Measurements from ENCODE around the gene PLS1.
"Not testable (repeated sequence)": the region's sequence is repeated elsewhere in the genome, so short reads cannot be mapped to it uniquely, and the experiment has no call there.

PLS1 gene

DNA sequence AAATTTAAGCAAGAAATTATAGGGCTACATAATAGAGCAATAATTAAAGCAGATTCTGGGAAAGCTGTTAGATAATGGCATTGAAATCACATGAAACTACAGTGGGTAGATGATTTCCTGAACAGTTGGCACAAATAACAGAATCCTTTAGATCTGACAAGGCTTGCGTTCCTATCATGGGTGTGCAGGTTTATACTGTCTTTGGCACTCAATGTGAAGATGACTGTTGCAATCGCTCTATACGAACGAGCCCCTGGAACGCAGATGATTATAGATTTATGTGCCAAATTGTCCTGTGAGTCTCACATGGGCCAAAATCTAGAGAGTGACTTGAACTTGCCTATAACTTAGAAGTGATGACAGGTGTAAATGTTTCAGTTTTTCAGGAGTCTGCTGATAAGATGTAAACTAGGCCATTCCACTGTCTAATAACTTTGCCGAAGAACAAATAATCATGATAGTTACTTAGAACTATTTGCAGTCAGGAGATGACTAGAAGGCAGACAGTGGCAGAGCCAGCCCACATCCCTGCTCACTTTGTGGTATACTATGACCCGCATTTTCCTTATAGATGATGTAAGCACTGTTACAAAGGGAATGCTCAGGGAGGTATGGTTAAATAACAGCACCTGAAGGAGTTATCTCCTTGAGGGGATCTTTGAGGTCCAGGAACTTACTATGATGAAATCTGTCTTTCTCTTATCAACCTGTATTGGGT lies 97.1 kb downstream of the PLS1 start:
- DNase-seq (ENCODE audit: low read depth in 2 of 2), result no peak

DNA sequence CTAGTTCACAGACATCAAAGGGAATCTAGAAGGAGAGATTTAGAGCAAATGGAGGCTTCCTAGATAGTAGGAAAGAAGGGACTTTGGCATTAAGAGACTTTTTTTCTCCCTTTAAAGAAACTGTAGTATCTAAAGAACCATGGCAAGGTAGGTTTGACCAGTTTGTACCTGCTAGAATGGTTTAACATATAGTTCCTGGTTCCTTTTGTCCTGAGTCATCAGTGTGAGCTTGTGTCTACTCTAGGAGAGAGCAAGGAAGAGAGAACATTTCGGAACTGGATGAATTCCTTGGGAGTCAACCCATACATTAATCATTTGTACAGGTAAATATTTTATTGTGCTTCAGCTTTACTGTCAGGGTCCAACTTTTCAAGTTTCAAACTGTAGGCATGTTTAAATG lies 98.0 kb downstream of the PLS1 start:
- no peak for DNase-seq (ENCODE audit: low read depth in 2 of 2)

DNA sequence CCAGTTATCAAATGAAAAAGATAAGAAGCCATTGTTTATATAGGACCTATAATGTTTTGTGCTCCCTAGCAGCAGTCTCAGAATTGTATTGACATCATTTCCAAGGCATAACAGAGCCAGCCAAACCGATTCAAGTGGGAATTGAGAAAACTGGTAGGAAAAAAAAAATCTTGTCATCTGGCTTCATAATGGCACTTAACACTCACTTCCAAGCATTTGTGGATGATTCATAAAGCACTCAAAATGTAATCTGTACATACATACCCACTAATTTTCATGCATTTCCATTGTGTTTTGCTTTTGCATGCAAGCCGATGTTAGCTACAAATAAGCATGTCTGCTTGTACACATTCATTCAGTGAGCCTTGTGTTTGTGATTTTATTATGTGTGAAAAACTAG lies 109.0 kb downstream of the PLS1 start:
- DNase-seq (ENCODE audit: low read depth in 2 of 2), result no peak

DNA sequence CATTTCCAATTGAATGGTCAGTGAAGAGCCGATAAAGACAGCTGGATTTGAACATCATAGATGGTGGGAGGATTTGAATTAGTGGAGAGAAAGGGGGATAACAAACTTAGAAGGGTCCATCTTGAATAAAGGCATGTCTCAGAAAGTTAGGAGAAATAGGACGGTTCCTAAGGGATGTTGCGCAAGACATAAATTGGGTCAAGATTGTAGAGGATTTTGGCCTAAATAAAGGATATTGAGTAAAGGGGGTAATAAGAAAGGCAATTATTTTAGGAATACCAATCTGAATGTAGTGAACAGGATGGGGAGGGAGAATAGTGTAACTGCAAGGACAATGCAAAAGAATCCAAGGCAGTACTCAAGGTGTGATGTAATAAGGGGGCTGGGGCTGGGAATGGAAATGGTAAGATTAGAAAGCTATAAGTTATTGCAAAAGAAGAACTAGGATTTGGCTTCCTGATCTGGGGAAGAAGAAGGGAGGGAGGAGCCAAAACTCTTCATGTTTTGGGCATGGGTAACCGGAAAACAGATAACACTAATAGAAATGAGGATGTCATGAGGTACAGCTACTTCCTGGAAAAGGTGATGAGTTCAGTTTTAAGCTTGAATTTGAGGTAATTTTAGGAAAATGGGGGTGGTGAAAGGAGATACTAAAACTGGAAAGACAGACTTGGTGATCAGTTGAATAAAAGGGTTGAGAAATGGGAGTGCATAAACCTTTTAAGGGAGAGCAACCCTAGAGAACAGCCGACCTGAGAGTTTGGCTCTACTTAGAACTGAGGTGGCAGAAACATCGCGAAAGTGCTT lies 110.3 kb downstream of the PLS1 start:
- DNase-seq (ENCODE audit: low read depth in 2 of 2), result no peak

DNA sequence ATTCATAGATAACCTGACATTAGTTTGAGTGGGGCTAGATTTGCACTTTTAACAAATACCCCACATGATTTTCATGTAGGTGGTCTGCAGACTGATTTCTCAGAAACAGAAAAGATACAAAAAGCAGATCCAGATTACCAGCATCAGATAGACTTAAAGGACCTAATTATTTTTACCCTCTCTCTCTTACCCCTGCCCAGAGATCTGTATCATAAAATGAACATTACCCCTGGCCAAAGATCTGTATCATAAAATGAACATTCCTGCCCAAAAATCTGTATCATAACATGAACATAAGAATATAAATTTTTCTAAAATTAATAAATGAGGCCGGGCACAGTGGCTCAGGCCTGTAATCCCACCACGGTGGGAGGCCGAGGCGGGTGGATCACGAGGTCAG lies 113.0 kb downstream of the PLS1 start:
- no peak for DNase-seq (ENCODE audit: low read depth in 2 of 2)

DNA sequence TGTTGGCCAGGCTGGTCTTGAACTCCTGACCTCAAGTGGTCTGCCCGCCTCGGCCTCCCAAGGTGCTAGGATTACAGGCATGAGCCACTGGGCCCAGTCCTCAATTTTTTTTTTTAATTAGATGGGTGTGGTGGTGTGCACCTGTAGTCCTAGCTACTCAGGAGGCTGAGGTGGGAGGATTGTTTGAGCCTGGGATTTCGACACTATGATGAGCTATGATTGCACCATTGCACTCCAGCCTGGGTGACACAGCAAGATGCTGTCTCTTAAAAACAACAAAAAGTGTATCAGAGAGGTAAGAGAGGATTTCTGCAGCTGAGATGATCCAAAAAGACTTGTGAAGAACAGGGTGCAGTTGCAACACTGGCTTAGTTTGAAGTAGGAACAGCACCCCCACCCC lies 118.7 kb downstream of the PLS1 start:
- not testable (repeated sequence) for DNase-seq (ENCODE audit: low read depth in 2 of 2)

DNA sequence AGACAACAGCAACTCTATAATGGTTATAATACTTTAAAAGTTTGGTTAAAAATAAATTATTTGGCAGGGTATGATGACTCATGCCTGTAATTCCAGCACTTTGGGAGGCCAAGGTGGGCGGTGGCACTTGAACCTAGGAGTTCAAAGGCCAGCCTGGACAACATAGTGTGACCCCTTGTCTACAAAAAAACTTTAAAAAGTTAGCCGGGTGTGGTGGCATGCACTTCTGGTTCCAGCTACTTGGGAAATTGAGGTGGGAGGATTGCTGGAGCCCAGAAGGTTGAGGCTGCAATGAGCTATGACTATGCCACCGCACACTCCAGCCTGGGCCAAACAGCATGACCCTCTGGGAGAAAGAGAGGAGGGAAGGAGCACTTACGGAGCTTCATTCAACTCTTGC lies 119.9 kb downstream of the PLS1 start:
- DNase-seq (ENCODE audit: low read depth in 2 of 2), result no peak

DNA sequence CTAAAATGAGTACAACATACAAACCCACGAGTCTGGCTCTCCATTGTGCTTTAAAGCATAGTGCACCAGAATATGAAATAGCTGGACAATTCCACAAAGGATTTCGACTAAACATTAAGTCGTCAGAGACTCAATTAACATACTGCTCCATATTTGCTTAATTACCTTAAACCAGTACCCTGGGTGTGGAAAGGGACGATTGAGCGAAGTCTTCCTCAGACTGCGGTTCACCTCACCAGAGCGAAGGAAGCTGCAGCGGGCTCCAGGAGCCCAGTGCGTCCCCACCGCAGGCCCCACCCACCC lies 127.4 kb downstream of the PLS1 start:
- DNase-seq (ENCODE audit: low read depth in 2 of 2), result no peak

DNA sequence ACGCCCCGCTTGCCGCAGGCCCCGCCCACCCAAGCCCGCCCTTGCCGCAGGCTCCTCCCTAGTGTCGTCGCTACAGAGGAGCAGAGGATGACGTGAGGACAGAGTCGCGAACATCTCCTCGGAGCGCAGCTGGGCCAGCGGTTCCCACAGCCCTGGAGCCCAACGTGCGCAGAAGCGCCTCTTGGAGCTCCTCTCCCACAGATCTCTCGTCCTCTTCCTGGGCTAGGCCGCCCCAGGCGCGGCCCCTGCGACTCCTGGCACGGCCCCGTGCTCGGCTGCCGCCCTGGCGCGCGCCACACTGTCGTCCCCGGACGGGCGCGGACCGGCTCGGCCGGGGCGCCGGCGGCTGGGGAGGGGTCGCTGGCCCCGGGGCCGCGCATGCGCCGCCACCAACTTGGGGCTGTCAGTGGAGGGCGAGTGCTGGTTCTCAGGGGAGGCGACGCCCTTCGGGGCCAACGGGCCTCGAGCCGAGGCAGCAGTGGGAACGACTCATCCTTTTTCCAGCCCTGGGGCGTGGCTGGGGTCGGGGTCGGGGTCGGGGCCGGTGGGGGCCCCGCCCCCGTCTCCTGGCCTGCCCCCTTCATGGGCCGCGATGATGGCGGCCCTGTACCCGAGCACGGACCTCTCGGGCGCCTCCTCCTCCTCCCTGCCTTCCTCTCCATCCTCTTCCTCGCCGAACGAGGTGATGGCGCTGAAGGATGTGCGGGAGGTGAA lies 127.9 kb downstream of the PLS1 start, which contains the start of gene TRPC1:
TRPC1 (plus strand) TSS at position 67 of the 714 bp plus-strand sequence; CDS start at position 593, 526 bp downstream.
- DNase-seq (ENCODE audit: low read depth in 2 of 2), result peak; percentile 25 to 39

DNA sequence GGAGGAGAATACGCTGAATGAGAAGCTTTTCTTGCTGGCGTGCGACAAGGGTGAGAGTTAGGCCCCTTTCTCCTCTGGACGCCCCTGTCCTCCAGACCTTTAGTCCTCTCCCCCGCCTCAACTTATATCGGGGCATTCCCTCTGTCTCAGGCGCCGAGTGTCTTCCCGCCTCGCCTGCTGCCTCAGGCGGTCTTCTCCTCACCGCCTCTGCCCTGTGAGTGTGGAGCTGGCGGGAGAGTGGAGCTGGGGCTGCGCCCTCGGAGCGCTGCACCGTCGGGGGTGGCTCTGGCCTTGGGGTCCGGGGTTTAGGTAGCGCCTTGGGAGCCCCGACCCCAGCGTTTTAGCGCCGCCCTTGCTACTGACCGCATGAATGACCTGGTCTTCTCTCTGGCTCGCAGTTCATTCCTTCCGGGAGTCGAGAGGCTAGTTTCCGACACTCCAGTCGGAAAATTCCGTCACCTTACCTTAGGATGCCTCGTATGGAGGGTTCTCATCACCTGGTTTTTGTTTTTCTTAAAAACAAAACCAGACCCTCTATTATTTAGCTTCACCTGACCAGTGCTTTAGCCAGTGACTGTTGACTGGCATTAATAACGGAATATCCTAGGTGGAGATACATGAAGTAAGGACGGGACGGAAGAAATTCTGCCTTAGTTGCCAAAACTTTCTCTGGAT lies 128.6 kb downstream of the PLS1 start:
- DNase-seq (ENCODE audit: low read depth in 2 of 2), result no peak

DNA sequence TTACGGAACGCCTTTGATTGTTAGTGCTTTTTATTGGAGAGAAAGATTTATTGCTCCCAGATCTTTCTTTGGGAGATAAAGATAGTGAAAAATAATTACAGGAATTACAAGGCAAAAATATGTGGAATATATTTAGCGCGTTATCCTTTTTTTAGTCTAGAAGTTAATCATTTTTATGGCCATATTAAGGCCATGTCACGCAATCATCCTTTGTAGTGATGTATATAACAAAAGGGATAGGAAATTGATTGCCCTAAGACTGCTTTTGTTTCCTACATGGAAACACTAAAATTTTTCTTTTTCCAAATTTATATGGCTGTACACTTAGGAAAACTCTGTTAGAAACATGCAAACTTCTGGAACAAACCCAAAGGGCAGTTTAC lies 129.2 kb downstream of the PLS1 start:
- no peak for DNase-seq (ENCODE audit: low read depth in 2 of 2)

DNA sequence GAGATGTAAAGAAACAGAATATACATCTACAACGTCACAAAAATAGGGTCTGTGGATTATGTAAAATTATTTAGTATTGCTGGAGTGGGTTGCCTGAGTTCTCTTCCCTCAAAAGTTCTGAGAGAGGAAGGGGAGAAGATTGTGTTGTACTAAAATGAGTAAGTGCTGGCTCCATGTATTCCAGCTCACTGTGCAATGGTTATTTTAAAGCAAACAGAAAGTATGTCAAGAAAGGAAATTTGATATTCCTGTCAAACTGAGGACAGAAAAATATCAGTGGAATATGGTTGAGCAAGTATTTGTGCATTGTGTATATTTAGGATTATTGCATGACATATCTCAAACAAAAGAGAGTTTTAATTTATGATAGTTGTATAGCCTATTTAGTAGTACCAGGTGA lies 129.8 kb downstream of the PLS1 start:
- DNase-seq (ENCODE audit: low read depth in 2 of 2), result no peak

DNA sequence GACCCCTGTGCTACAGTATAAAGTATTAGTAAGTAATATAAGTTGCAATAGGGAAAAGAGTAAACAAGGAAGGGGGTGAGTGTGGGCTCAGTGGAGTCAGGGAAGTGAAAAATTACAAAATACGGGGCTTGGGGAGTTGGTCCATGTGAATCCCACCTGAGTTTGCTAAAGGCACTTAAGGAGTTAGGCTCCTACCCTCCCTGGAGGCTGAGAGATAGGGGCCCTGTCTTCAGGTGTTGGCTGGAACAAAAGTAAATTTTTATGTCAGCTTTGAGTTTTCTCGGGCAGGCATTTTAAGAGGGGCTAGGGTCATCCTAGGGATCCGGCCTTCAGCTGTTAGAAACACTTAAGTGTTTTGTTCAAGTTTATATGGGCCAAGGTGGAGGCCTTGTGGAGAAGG lies 135.9 kb downstream of the PLS1 start:
- no peak for DNase-seq (ENCODE audit: low read depth in 2 of 2)

DNA sequence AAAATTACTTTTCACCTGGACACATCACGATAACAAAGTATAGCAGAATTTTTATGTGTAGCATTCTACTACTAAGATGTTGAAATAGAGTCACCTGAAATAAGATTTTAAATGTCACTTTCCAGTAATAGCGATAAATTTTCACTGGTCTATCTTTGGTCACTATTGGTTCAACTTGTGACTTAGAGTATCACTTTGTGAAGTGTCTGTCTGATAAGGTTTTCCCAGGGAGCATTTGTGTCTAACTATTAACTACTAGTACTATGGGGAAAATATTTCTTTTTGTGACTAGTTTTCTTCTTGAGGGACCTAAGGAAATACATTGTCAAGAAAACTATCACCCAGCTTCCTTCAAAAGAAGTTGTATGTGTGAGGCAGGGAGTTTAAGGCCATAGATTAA lies 138.6 kb downstream of the PLS1 start:
- DNase-seq (ENCODE audit: low read depth in 2 of 2), result no peak

DNA sequence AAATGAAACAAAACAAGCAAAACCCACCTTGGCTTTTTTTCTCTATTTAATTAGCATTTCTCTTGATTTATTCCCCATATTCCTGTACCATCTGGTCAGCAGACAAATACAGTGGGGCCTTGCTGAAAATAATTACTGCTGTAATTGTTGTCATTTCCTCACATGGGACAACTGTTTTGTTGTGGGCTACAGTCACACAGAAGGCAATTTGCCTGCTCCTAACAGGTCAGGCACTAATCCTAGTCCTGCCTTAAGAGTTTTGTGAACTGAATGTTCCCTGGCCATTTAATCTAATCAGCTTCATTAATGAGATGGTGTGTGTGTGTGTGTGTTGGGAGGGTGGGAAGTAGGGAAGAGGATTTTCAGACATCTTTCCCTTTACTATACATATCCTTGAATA lies 139.3 kb downstream of the PLS1 start:
- no peak for DNase-seq (ENCODE audit: low read depth in 2 of 2)

DNA sequence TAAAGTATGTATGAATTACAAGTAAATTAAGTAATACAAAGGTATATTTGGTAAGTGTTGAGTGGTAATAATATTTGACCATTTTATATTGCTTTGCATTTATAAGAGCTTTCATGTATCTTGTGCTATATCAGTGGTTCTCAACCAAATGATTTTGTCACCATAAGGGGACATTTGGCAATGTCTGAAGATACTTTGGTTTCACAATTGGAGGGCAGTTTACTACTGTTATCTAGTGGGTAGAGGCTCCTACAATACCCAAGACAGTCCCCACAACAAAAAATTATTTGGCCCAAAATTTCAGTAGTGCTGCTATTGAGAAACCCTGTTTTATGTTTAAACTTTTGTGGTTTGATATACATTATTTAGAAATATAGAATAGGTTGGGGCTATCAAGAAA lies 142.2 kb downstream of the PLS1 start:
- no peak for DNase-seq (ENCODE audit: low read depth in 2 of 2)

DNA sequence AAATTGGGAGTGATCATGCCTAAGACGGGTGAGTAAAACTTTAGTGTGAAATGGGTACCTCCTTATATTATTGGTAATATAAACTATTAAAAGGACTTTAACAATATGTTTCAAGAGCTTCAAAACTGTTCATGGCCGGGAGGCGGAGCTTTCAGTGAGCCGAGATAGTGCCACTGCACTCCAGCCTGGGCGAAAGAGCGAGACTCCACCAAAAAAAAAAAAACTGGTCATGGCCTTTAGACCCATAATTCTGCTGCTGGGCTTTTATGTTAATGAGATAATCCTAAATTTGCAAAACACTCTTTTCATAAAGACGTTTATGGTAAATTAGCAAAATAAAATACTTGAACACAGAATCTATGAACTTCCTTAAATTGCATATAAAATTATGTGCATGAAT lies 150.5 kb downstream of the PLS1 start:
- no peak for DNase-seq (ENCODE audit: low read depth in 2 of 2)

DNA sequence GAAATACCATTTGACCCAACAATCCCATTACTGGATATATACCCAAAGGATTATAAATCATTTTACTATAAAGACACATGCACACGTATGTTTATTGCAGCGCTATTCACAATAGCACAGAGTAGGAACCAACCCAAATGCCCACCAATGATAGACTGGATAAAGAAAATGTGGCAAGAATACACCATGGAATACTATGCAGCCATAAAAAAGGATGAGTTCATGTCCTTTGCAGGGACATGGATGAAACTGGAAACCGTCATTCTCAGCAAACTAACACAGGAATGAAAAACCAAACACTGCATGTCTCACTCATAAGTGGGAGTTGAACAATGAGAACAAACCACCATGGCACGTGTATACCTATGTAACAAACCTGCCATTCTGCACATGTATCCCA lies 154.3 kb downstream of the PLS1 start:
- not testable (repeated sequence) for DNase-seq (ENCODE audit: low read depth in 2 of 2)

DNA sequence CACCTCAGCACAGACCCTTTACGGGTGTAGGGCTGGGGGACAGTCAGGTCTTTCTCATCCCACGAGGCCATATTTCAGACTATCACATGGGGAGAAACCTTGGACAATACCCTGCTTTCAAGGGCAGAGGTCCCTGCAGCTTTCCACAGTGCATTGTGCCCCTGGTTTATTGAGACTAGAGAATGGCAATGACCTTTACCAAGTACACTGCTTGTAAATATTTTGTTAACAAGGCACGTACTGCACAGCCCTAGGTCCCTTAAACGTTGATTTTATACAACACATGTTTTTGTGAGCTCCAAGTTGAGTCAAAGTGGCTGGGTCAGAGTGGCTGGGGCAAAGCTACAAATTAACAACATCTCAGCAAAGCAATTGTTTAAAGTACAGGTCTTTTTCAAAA lies 156.4 kb downstream of the PLS1 start:
- not testable (repeated sequence) for DNase-seq (ENCODE audit: low read depth in 2 of 2)

DNA sequence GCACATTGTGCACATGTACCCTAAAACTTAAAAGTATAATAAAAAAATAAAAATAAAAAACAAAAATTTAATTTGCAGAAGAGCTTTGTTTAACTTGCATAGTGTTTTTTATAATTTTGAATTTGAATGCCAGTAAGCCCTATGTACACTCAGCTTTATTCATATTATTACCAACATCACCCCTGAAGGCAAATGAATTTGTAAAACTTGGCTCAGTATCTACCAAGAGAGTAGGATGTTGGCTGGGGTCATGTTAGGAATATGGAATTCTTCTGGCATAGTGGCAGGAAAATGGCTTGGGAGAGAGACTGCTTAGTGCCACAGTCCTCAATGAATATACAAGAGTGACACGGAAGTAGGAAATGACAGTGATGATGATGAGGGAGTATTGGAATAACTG lies 158.3 kb downstream of the PLS1 start:
- DNase-seq (ENCODE audit: low read depth in 2 of 2), result no peak
